NCI-H1048 (cell line): ENCODE results near the gene RASGEF1B.

Experiments used
- DNase-seq: peaks from one replicate; lab custom pipeline; 2025; lab: John Stamatoyannopoulos, UW

RASGEF1B gene

DNA sequence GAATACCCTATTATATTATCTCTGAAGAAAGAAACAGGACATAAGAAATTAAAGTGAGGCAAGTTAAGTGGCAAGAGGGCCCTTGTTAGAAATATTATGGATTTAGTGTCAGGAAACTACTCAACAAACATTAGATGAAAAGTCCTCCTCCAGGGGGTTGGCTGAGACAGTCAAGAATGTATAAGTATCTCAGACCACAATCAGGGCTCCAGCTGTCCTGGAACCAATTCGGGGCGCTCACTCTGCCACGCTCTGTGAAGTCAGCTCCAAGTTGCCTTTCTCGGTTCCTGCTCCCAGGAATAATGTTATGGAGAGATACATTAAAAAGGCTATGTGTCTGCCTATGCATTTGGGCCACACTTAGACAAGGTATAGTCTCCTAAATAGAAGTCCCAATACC, 73.3 kb downstream of the RASGEF1B start:
- no peak for DNase-seq

DNA sequence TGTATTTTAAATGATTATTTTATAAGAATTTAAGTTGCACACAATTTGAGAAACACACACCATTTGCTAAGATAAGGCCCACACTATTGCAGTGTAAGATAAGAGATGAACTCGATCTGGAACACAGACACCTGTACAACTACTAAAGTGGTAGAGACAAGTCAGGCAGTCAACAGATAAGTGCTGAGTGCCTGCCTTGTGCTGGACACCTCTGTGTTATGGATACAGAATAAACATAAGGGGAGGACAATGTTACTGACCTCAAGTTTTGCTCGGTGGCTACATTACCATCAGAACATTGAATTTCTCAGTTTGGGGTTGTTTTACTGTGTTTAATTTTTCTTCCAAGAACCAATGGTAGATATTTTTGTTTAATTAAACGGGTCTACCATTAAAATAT, 74.1 kb downstream of the RASGEF1B start:
- no peak for DNase-seq

DNA sequence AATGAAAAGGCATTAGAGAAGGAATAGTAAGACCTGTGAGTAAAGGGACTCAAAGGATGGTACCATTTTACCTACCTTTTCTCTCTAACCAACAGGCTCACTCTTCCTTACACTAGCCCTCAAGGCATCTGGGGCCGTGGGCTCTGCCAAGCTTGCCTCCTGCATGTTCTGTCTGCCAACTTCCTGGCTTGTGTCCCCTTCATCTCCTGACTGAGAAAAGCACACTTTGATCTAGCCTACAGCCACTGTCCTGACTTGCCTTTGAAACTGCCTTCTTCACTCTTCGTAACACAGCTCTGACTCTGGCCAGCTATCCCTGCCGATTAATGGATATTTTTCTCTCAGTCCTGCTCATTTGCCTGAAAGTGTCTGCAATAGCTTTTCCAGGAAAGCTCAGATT, 76.5 kb downstream of the RASGEF1B start:
- no peak for DNase-seq

DNA sequence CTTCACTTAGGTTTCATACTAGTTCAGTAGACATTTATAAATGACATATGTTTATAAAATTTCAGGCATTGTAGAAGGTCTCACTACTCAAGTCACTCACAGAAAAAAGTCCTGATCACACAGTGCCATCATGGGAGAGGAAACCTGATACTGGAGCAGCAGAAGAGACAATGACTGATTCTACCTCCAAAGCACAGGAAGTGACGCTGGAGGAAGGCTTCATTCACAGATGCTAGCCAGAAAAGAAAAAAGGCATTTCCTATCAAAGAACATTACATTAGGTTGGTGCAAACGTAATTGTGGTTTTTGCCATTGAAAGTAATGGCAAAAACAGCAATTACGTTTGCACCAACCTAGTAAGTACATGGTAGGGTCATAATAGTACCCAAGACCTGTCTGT, 79.5 kb downstream of the RASGEF1B start:
- no peak for DNase-seq

DNA sequence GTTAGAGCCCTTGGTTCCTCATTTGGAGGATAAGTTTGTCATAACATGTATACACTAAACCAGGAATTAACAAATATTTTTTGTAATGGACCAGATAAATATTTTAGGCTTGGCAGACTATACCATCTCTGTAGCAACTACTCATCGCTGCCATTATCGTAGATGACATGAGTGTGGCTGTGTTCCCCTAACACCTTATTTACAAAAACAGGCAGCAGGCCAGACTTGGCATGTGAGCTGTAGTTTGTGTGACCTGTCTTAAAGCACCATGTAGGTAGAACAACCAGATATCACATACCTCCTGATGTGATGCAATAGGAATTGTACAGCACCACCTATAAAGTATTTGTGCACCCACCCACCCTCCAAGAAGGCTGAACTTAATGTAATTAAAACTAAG, 82.0 kb downstream of the RASGEF1B start:
- DNase-seq, result no peak

DNA sequence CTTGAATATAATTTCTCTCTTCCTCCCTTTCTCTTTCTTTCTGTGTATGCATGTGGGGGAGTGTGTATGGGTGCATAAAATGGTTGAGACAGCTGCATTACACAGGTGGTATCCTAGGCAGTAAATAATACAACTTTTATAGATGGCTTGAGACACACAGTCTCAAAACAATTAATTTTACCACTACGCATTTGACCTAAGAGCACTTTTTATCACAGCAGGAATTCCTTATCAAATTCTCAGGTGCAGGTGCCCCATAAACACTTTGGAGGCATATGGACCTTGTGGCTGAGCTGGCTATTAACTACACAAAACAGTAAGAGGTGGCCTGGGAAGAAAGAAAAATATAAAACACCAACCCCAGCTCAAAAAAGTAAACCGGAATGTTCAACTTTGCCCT, 91.3 kb downstream of the RASGEF1B start:
- DNase-seq, result no peak

DNA sequence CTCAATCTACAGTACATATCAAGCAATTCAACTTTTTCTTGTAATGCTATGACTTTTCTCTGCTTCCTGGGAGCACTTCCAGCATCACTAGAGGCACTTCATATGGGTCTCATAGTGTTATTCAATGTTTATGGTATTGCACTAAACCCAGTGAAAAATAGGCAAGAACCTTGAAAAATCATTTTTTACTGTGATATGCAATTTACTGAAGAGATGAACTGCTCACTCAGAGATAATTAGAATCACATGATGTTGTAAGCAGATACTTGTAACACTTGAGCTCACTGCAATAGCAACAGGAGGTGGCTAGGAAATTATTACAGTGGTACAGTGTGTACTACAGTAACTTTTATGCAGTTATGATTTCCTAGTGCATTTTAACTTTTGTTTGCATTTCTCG, 93.3 kb downstream of the RASGEF1B start:
- DNase-seq, result no peak

DNA sequence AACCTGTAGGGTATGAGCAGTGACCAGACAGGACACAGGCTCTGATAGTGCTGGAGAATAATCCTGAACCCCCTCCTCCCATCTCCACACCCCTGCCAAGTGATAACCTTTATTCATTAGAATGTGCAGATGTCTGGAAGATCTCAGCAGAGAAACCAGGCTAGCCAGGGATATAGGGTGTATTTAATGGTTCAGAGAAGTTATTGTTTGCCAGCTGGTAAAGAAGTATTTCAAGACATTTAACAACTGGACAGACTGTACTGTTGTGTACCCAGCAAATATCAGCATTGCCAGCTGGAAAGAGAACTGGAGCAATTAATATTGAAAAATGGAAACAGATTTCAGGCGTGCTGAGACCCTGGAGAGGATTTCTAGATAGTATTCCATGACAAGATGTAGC, 94.5 kb downstream of the RASGEF1B start:
- no peak for DNase-seq

DNA sequence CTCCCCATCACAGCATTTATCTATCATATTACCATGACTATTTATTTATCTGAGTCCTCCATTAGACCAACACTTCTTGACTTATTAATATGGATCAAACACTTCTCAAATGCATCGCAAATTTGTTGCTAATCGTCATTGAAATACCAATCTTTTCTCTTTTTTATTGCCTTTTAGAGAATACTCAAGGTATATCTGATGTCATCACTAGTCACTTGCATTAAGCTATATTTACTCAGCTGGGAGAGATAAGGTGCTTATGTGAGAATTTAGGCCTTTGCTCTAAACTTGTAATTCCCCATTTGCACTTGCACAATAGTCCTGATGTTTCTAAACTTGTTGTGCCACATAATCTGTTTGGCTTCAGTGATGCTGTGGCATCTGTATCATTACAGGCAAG, 95.0 kb downstream of the RASGEF1B start:
- DNase-seq, result no peak
